ENCODE data around the gene MINDY4. TPM values are rescaled to one million over a fixed set of nuclear protein-coding genes. Genes with fewer than 3 reads are reported as not detected.

MINDY4 gene
- total and polyA plus RNA-seq, 2 donors (not counting 1 experiment from before 2014, with no cell fraction given), result 0.12 to 1.1 TPM

GRCh38 chr7:30871655-30872054 lies 100.4 kb downstream of the MINDY4 start:
- DNase-seq, result no peak
- no peak overlapping the region for H3K4me3 ChIP-seq (ENCODE audit: control extremely low read depth in 1 of 5, extremely low read depth in 1 of 5, insufficient read depth in 1 of 5, low read depth in 2 of 5, low read length in 4 of 5)
- no peaks in the 10 kb centered on the region for H3K36me3 ChIP-seq (replicated peaks in 1 of 2; ENCODE audit: control extremely low read depth in 1 of 2, control insufficient read depth in 1 of 2, extremely low read depth in 1 of 2, insufficient read depth in 2 of 2, low read length in 1 of 2)
- no peak overlapping the region for H3K9ac ChIP-seq (ENCODE audit: low read length)
- TF ChIP-seq CTCF (IDR thresholded peaks at IDR 0.05), result no peak
- no peak for TF ChIP-seq EZH2 (IDR thresholded peaks at IDR 0.05; ENCODE audit: borderline replicate concordance, insufficient read depth, low read depth, low read length, poor library complexity, severe bottlenecking)
- H3K27me3 Mint-ChIP-seq, result no peaks in the 10 kb centered on the region
- WGBS (ENCODE audit: insufficient coverage), result 98% methylated on average over 4 of the region's 5 CpGs
- intact Hi-C loops (cut with micrococcal nuclease), result no loop called here
- H3K79me2 ChIP-seq (ENCODE audit: control insufficient read depth, insufficient read depth, low read length), result no peaks in the 10 kb centered on the region
- H3K27ac Mint-ChIP-seq, result no peak overlapping the region
- H3K4me3 Mint-ChIP-seq, result no peak overlapping the region
- no peaks in the 10 kb centered on the region for H3K27me3 ChIP-seq (replicated peaks in 1 of 4; ENCODE audit: control extremely low read depth in 1 of 4, control insufficient read depth in 3 of 4, insufficient read depth in 4 of 4, low read length in 3 of 4)
- H3K4me2 ChIP-seq (replicated peaks; ENCODE audit: low read depth, low read length, poor library complexity, severe bottlenecking), result no peak overlapping the region
- H2AFZ ChIP-seq (ENCODE audit: insufficient read depth, low read depth, low read length, poor library complexity, severe bottlenecking), result no peak overlapping the region
- ChIA-PET CTCF (no interaction called here), POLR2A (no interaction called here)
- no peaks in the 10 kb centered on the region for H3K4me1 Mint-ChIP-seq
- ATAC-seq (ENCODE audit: low read depth), result no peak
- no peaks in the 10 kb centered on the region for H3K9me3 Mint-ChIP-seq (ENCODE audit: insufficient read depth)
- no peaks in the 10 kb centered on the region for H4K20me1 ChIP-seq (ENCODE audit: control insufficient read depth, insufficient read depth, low read length, poor library complexity, severe bottlenecking)
- peaks cover 0 to 3% (median 0%) of the 10 kb centered on the region in 3 donors for H3K9me3 ChIP-seq (ENCODE audit: control extremely low read depth in 1 of 3, control insufficient read depth in 2 of 3, insufficient read depth in 1 of 3, low read length in 2 of 3)
- H3K4me1 ChIP-seq (ENCODE audit: control insufficient read depth in 2 of 2, insufficient read depth in 2 of 2, low read length in 2 of 2), result no peaks in the 10 kb centered on the region
- no peak overlapping the region for H3K27ac ChIP-seq (ENCODE audit: low read length in 2 of 2)

GRCh38 chr7:30873207-30873606 lies 102.0 kb downstream of the MINDY4 start:
- Histone ChIP-seq H3K36me3 (replicated peaks in 1 of 2; ENCODE audit: control extremely low read depth in 1 of 2, control insufficient read depth in 1 of 2, extremely low read depth in 1 of 2, insufficient read depth in 2 of 2, low read length in 1 of 2) (no peaks in the 10 kb centered on the region), H3K4me1 (ENCODE audit: control insufficient read depth in 2 of 2, insufficient read depth in 2 of 2, low read length in 2 of 2) (no peaks in the 10 kb centered on the region), H3K27me3 (replicated peaks in 1 of 4; ENCODE audit: control extremely low read depth in 1 of 4, control insufficient read depth in 3 of 4, insufficient read depth in 4 of 4, low read length in 3 of 4) (no peaks in the 10 kb centered on the region), H3K4me2 (replicated peaks; ENCODE audit: low read depth, low read length, poor library complexity, severe bottlenecking) (no peak overlapping the region), H3K9me3 (ENCODE audit: control extremely low read depth in 1 of 3, control insufficient read depth in 2 of 3, insufficient read depth in 1 of 3, low read length in 2 of 3) (peaks cover 0 to 3% (median 0%) of the 10 kb centered on the region in 3 donors), H3K79me2 (ENCODE audit: control insufficient read depth, insufficient read depth, low read length) (no peaks in the 10 kb centered on the region), H3K9ac (ENCODE audit: low read length) (no peak overlapping the region), H3K27ac (ENCODE audit: low read length in 2 of 2) (no peak overlapping the region), H4K20me1 (ENCODE audit: control insufficient read depth, insufficient read depth, low read length, poor library complexity, severe bottlenecking) (no peaks in the 10 kb centered on the region), H2AFZ (ENCODE audit: insufficient read depth, low read depth, low read length, poor library complexity, severe bottlenecking) (no peak overlapping the region), H3K4me3 (ENCODE audit: control extremely low read depth in 1 of 5, extremely low read depth in 1 of 5, insufficient read depth in 1 of 5, low read depth in 2 of 5, low read length in 4 of 5) (no peak overlapping the region)
- Mint-ChIP-seq H3K4me3 (no peak overlapping the region), H3K4me1 (no peaks in the 10 kb centered on the region), H3K27ac (no peak overlapping the region), H3K27me3 (no peaks in the 10 kb centered on the region), H3K9me3 (ENCODE audit: insufficient read depth) (no peaks in the 10 kb centered on the region)
- DNase-seq, result no peak
- POLR2A ChIA-PET, result no interaction called here
- CTCF ChIA-PET, result no interaction called here
- intact Hi-C loops (cut with micrococcal nuclease), result no loop called here
- TF ChIP-seq EZH2 (IDR thresholded peaks at IDR 0.05; ENCODE audit: borderline replicate concordance, insufficient read depth, low read depth, low read length, poor library complexity, severe bottlenecking) (no peak), CTCF (IDR thresholded peaks at IDR 0.05) (no peak)
- ATAC-seq (ENCODE audit: low read depth), result no peak
- 87% methylated on average over 2 of the region's 2 CpGs for WGBS (ENCODE audit: insufficient coverage)
